A549 treated with RU486 at 1 μM for 4 hours (cell line): ENCODE data around the gene CSNK2A3. TPM values are rescaled to one million over a fixed set of nuclear protein-coding genes. Genes with fewer than 3 reads are reported as not detected.

ENCODE experiments used
- total RNA-seq: library from RNA; stranded (reverse); fragments of 200-300 nt; extraction: Qiagen RNA extraction; gene quantifications from 5 replicates; pipeline ENCODE4 v1.2.3, GENCODE V29; 2022; ENCODE audit warnings: low read depth

The CSNK2A3 gene
- total RNA-seq: 1.9 to 2.8 TPM (median 2.2 TPM) in 5 replicates

GRCh38 chr11:11352878-11353277 lies at the start of gene CSNK2A3:
Gene CSNK2A3 (minus strand): TSS chr11:11353250. CDS start chr11:11353119, 131 bp downstream.

